SH-SY5Y (cell line): Measurements from ENCODE around the gene TAAR8.

Experiments
- GATA2 ChIP-seq: IDR thresholded peaks from 2 replicates; pipeline ENCODE4 v1.6.1; 2011; ENCODE audit warnings: mild to moderate bottlenecking, low read depth, low read length
- GATA3 ChIP-seq: IDR thresholded peaks from 2 replicates; pipeline ENCODE4 v1.6.1; 2011; ENCODE audit warnings: low read depth, mild to moderate bottlenecking, low read length, moderate library complexity

- TF ChIP-seq GATA2, result no peak
- TF ChIP-seq GATA3, result no peak
Measured at GRCh38 chr6:132571774-132572173, 19.3 kb downstream of the TAAR8 start.
